H1 (cell line): Measurements from ENCODE around the gene C3orf20. TPM values are rescaled to one million over a fixed set of nuclear protein-coding genes. Genes with fewer than 3 reads are reported as not detected.

ENCODE experiments used
- CTCF ChIA-PET: fragments of 300-600 bp; sonication (Branson Sonifier 250); formaldehyde crosslinking; loops from one replicate; lab custom pipeline; 2021; ENCODE audit not compliant: partially characterized antibody; lab: Charles Lee
- POLR2A ChIA-PET: fragments of 300-600 bp; sonication (Branson Sonifier 250); formaldehyde crosslinking; loops from one replicate; lab custom pipeline; 2021; ENCODE audit warnings: inconsistent platforms; ENCODE audit not compliant: partially characterized antibody; lab: Charles Lee
- DNase-seq, 2 experiments: peaks; one replicate each; pipeline versions ENCODE4 v3.0.0 to v3.0.0-alpha.2; 2010 to 2022; ENCODE audit warnings: low spot score in 2 of 2, low read depth in 1 of 2, mixed read lengths in 1 of 2
- FAIRE-seq: peaks from 2 replicates; lab custom pipeline; 2011; peaks lifted over from hg19 to GRCh38; lab: Jason Lieb, UNC
- H2AFZ ChIP-seq: 2 replicates; pipeline ENCODE4 v1.8.1; 2012; ENCODE audit warnings: low read length, inconsistent platforms
- H2AK5ac ChIP-seq: 2 replicates; pipeline ENCODE4 v1.6.1; 2013; ENCODE audit warnings: low read depth, low read length
- H2BK120ac ChIP-seq: replicated peaks from 2 replicates; pipeline ENCODE3; 2013; ENCODE audit warnings: low read depth, low read length, inconsistent platforms
- H2BK12ac ChIP-seq: 2 replicates; pipeline ENCODE4 v1.6.1; 2013; ENCODE audit warnings: low read depth, low read length
- H2BK15ac ChIP-seq: 2 replicates; pipeline ENCODE4 v1.6.1; 2013; ENCODE audit warnings: low read length
- H2BK20ac ChIP-seq: 2 replicates; pipeline ENCODE4 v1.6.1; 2013; ENCODE audit warnings: low read length
- H2BK5ac ChIP-seq: 2 replicates; pipeline ENCODE4 v1.6.1; 2013; ENCODE audit warnings: low read depth, low read length
- H3K14ac ChIP-seq: 2 replicates; pipeline ENCODE4 v1.6.1; 2013; ENCODE audit warnings: inconsistent platforms; ENCODE audit not compliant: insufficient read length
- H3K18ac ChIP-seq: 2 replicates; pipeline ENCODE4 v1.6.1; 2013; ENCODE audit warnings: low read length; ENCODE audit errors: extremely low read depth
- H3K23ac ChIP-seq: 2 replicates; pipeline ENCODE4 v1.6.1; 2013; ENCODE audit warnings: inconsistent platforms; ENCODE audit not compliant: insufficient read length
- H3K23me2 ChIP-seq: 2 replicates; pipeline ENCODE4 v1.6.1; 2013; ENCODE audit warnings: low read depth, low read length
- H3K27ac ChIP-seq: 2 replicates; pipeline ENCODE4 v1.6.1; 2011; ENCODE audit warnings: low read depth, low read length, inconsistent platforms
- H3K27me3 ChIP-seq, 4 experiments: replicated peaks in 1 of 4; 1 replicate in 1 of 4; 2 replicates in 3 of 4; pipeline versions ENCODE4 v1.6.1 to v1.8.1; 2011 to 2013; ENCODE audit warnings: low read length in 3 of 4, mild to moderate bottlenecking in 3 of 4, inconsistent platforms in 2 of 4, mixed read lengths in 2 of 4, moderate library complexity in 1 of 4; ENCODE audit not compliant: control insufficient read depth in 3 of 4, insufficient read depth in 3 of 4; ENCODE audit errors: extremely low read depth in 1 of 4
- H3K36me3 ChIP-seq, 4 experiments: 2 replicates each; pipeline versions ENCODE4 v1.6.1 to v1.8.1; 2011 to 2013; ENCODE audit warnings: mild to moderate bottlenecking in 4 of 4, low read length in 3 of 4, moderate library complexity in 2 of 4, control low read depth in 1 of 4, inconsistent platforms in 1 of 4; ENCODE audit not compliant: insufficient read depth in 4 of 4, control insufficient read depth in 2 of 4
- H3K4ac ChIP-seq: replicated peaks from 2 replicates; pipeline ENCODE3; 2013; ENCODE audit warnings: low read length, low read depth, mixed read lengths, inconsistent platforms; ENCODE audit not compliant: insufficient read length
- H3K4me1 ChIP-seq, 4 experiments: replicated peaks in 1 of 4; 1 replicate in 1 of 4; 2 replicates in 3 of 4; pipeline versions ENCODE4 v1.6.1 to v1.8.1; 2011 to 2013; ENCODE audit warnings: low read length in 3 of 4, inconsistent platforms in 2 of 4, mixed read lengths in 1 of 4; ENCODE audit not compliant: insufficient read depth in 4 of 4, control insufficient read depth in 3 of 4
- H3K4me2 ChIP-seq, 2 experiments: 2 replicates each; pipeline versions ENCODE4 v1.6.1 to v1.8.1; 2011 to 2013; ENCODE audit warnings: low read depth in 2 of 2, low read length in 2 of 2, control low read depth in 1 of 2, inconsistent platforms in 1 of 2, mild to moderate bottlenecking in 1 of 2; ENCODE audit not compliant: insufficient read depth in 1 of 2
- H3K4me3 ChIP-seq, 4 experiments: fragments of 200-600, 300-600 bp in 1 of 4; sonication (generic), shearing (Covaris generic), sonication (Bioruptor Twin) in 1 of 4; 2 replicates each; pipeline versions ENCODE4 v1.5.1 to v1.8.1; 2011 to 2016; ENCODE audit warnings: low read length in 4 of 4, low read depth in 3 of 4, control low read depth in 2 of 4, inconsistent platforms in 2 of 4, mild to moderate bottlenecking in 2 of 4, mixed read lengths in 1 of 4, moderate library complexity in 1 of 4; ENCODE audit not compliant: insufficient read depth in 2 of 4; ENCODE audit errors: extremely low read depth in 1 of 4
- H3K56ac ChIP-seq: replicated peaks from 2 replicates; pipeline ENCODE3; 2013; ENCODE audit warnings: low read depth, mild to moderate bottlenecking, mixed read lengths, low read length, inconsistent platforms; ENCODE audit not compliant: insufficient read length
- H3K79me1 ChIP-seq: 2 replicates; pipeline ENCODE4 v1.6.1; 2013; ENCODE audit warnings: low read depth, low read length, control low read depth
- H3K79me2 ChIP-seq, 2 experiments: 2 replicates each; pipeline versions ENCODE4 v1.6.1 to v1.8.1; 2012 to 2013; ENCODE audit warnings: low read length in 2 of 2, mild to moderate bottlenecking in 2 of 2, inconsistent platforms in 1 of 2; ENCODE audit not compliant: insufficient read depth in 2 of 2, control insufficient read depth in 1 of 2
- H3K9ac ChIP-seq, 4 experiments: replicated peaks in 1 of 4; 1 replicate in 1 of 4; 2 replicates in 3 of 4; pipeline versions ENCODE4 v1.6.1 to v1.8.1; 2011 to 2013; ENCODE audit warnings: low read depth in 3 of 4, low read length in 3 of 4, control low read depth in 2 of 4, mild to moderate bottlenecking in 2 of 4, moderate library complexity in 2 of 4, inconsistent platforms in 1 of 4; ENCODE audit errors: extremely low read depth in 1 of 4
- H3K9me3 ChIP-seq, 2 experiments: 2 replicates each; pipeline versions ENCODE4 v1.6.1 to v1.8.1; 2012 to 2013; ENCODE audit warnings: mild to moderate bottlenecking in 2 of 2, moderate library complexity in 2 of 2, control low read depth in 1 of 2, inconsistent platforms in 1 of 2, low read depth in 1 of 2, low read length in 1 of 2, mixed read lengths in 1 of 2; ENCODE audit not compliant: insufficient read depth in 2 of 2
- H4K20me1 ChIP-seq, 2 experiments: replicated peaks in 1 of 2; 2 replicates each; pipeline versions ENCODE3 to v1.8.1; 2011 to 2013; ENCODE audit warnings: inconsistent platforms in 2 of 2, low read length in 2 of 2, mild to moderate bottlenecking in 1 of 2; ENCODE audit not compliant: insufficient read depth in 2 of 2, control insufficient read depth in 1 of 2
- H4K5ac ChIP-seq: 2 replicates; pipeline ENCODE4 v1.6.1; 2013; ENCODE audit warnings: low read length, low read depth, mixed read lengths, inconsistent platforms; ENCODE audit not compliant: insufficient read length
- H4K8ac ChIP-seq: 2 replicates; pipeline ENCODE4 v1.8.0; 2013; ENCODE audit warnings: mild to moderate bottlenecking, moderate library complexity, low read length, inconsistent platforms; ENCODE audit not compliant: insufficient read depth; ENCODE audit errors: extremely low read depth
- H4K91ac ChIP-seq: replicated peaks from 2 replicates; pipeline ENCODE3; 2013; ENCODE audit warnings: low read length, mixed read lengths, inconsistent platforms; ENCODE audit not compliant: insufficient read length
- BACH1 ChIP-seq: IDR thresholded peaks from 2 replicates; pipeline ENCODE4 v1.6.1; 2012; ENCODE audit warnings: low read length, improper control_type of control experiment
- POLR2AphosphoS5 ChIP-seq: IDR thresholded peaks from 2 replicates; pipeline ENCODE4 v1.6.1; 2011; ENCODE audit warnings: low read depth, low read length
- SAP30 ChIP-seq: fragments of 300-600 bp; sonication (generic); IDR thresholded peaks from 2 replicates; pipeline ENCODE4 v1.7.1; 2012; ENCODE audit warnings: low read length, moderate library complexity, mild to moderate bottlenecking, inconsistent platforms; ENCODE audit not compliant: insufficient read depth, insufficient replicate concordance
- SP2 ChIP-seq: IDR thresholded peaks from 2 replicates; pipeline ENCODE4 v1.6.1; 2012; ENCODE audit warnings: mild to moderate bottlenecking, low read length, inconsistent platforms
- ZNF274 ChIP-seq: IDR thresholded peaks from 2 replicates; pipeline ENCODE4 v1.7.0; 2012; ENCODE audit warnings: low read length, borderline replicate concordance; ENCODE audit errors: extremely low read depth
- WGBS, 2 experiments: shearing (Covaris generic) in 1 of 2; methylation state at CpG; one replicate each; pipeline versions ENCODE4 v1.1.6 to v1.1.7; 2013 to 2015; ENCODE audit warnings: low lambda C conversion rate in 2 of 2, mixed read lengths in 2 of 2, inconsistent platforms in 1 of 2, low coverage in 1 of 2, missing lambda C conversion rate in 1 of 2; ENCODE audit not compliant: insufficient replicate concordance in 2 of 2, insufficient coverage in 1 of 2, insufficient read length in 1 of 2; ENCODE audit errors: extremely low coverage in 1 of 2, missing lambda C conversion rate in 1 of 2; 5-methylcytosine and 5-hydroxymethylcytosine counted together
- polyA plus RNA-seq, 7 experiments: library from polyadenylated mRNA; depleted of rRNA in 3 of 7; stranded (reverse) in 5 of 7; unstranded in 2 of 7; fragments of >200 nt in 5 of 7; fragments of 200-250 nt in 2 of 7; gene quantifications; 1 replicate in 5 of 7; 2 replicates in 1 of 7; 4 replicates in 1 of 7; pipeline versions ENCODE4 v1.2.1 to v1.2.3, GENCODE V29; 2011 to 2013; ENCODE audit warnings: missing spikeins in 2 of 7, mixed read lengths in 2 of 7
- total RNA-seq: library from RNA; stranded (reverse); fragmentation: NEBNext Ultra II Directional; extraction: Animal tissue kit (Norgen Biotek cat#: 25700); gene quantifications from 2 replicates; pipeline ENCODE4 v1.2.1, GENCODE V29; 2021
- TF ChIP-seq, protein P1 (sequence below): IDR thresholded peaks from 2 replicates; pipeline ENCODE4 v1.6.1; 2011; ENCODE audit warnings: low read depth, mild to moderate bottlenecking, low read length; ENCODE audit not compliant: insufficient read depth
- TF ChIP-seq, protein P2 (sequence below): IDR thresholded peaks from 2 replicates; pipeline ENCODE4 v1.6.1; 2011; ENCODE audit warnings: low read length, improper control_type of control experiment

C3orf20 gene
- total and polyA plus RNA-seq, 2 of the 8 experiments (the other 6 are each of a cell fraction or from before 2014, with no cell fraction given) = not detected

DNA sequence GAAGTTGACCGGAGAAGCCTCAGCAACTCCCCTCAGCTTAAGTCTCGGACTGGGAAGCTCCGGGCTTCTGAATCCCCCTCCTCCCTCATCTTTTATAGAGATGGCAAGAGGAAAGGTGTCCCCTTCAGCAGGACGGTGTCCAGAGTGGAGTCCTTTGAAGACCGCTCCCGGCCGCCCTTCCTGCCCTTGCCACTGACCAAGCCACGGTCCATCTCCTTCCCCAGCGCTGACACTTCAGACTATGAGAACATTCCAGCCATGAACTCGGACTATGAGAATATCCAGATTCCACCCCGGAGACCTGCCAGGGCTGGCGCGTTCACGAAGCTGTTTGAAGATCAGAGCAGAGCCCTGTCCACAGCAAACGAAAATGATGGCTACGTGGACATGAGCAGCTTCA, 146.2 kb downstream of the C3orf20 start:
- Histone ChIP-seq H4K8ac (no peak overlapping the region), H3K27ac (no peak overlapping the region), H3K18ac (no peak overlapping the region), H2BK20ac (no peak overlapping the region), H3K4me2 (no peak overlapping the region), H3K14ac (no peak overlapping the region), H3K79me1 (no peaks in the 10 kb centered on the region), H3K4ac (no peak overlapping the region), H3K23me2 (no peaks in the 10 kb centered on the region), H3K9ac (no peak overlapping the region), H4K20me1 (no peaks in the 10 kb centered on the region), H3K4me1 (peaks cover 0 to 7% (median 4%) of the 10 kb centered on the region in 4 experiments; a peak in 4 of 7 replicates), H3K23ac (no peak overlapping the region), H2BK120ac (no peak overlapping the region), H3K9me3 (no peaks in the 10 kb centered on the region), H3K4me3 (no peak overlapping the region), H4K91ac (no peak overlapping the region), H2BK12ac (no peak overlapping the region), H3K79me2 (no peaks in the 10 kb centered on the region; a peak in 1 of 4 replicates), H2BK15ac (no peak overlapping the region), H4K5ac (no peak overlapping the region), H3K56ac (no peak overlapping the region)
- POLR2A ChIA-PET = interaction anchor here (0.9 kb wide), 2 partner anchors 10 to 27 kb away, joined by 3 to 4 read pairs; no protein-coding TSS in a partner anchor
- no peak for FAIRE-seq
- DNase-seq = no peak
- WGBS, 2 experiments = 93% methylated on average over 16 of the region's 16 CpGs; no CpG with 5 or more reads in 1 of the 2 experiments
- TF ChIP-seq BACH1 (no peak), SAP30 (no peak), SP2 (no peak), POLR2AphosphoS5 (no peak), ZNF274 (no peak)
- TF ChIP-seq, protein P1, sequence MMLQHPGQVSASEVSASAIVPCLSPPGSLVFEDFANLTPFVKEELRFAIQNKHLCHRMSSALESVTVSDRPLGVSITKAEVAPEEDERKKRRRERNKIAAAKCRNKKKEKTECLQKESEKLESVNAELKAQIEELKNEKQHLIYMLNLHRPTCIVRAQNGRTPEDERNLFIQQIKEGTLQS = no peak
- TF ChIP-seq, protein P2, sequence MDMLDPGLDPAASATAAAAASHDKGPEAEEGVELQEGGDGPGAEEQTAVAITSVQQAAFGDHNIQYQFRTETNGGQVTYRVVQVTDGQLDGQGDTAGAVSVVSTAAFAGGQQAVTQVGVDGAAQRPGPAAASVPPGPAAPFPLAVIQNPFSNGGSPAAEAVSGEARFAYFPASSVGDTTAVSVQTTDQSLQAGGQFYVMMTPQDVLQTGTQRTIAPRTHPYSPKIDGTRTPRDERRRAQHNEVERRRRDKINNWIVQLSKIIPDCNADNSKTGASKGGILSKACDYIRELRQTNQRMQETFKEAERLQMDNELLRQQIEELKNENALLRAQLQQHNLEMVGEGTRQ = no peak
- TF ChIP-seq, all 59 proteins: peak for 0
- H2AK5ac ChIP-seq = no peak overlapping the region
- no peaks in the 10 kb centered on the region for H3K36me3 ChIP-seq
- CTCF ChIA-PET = interaction anchor here (0.9 to 1.3 kb wide), 3 partner anchors 31 to 85 kb away, joined by 3 to 4 read pairs (median 3); no protein-coding TSS in a partner anchor
- H3K27me3 ChIP-seq = no peaks in the 10 kb centered on the region
- no peak overlapping the region for H2BK5ac ChIP-seq
- no peak overlapping the region for H2AFZ ChIP-seq
